ENCODE measurements around the gene CCDC186.

DNA sequence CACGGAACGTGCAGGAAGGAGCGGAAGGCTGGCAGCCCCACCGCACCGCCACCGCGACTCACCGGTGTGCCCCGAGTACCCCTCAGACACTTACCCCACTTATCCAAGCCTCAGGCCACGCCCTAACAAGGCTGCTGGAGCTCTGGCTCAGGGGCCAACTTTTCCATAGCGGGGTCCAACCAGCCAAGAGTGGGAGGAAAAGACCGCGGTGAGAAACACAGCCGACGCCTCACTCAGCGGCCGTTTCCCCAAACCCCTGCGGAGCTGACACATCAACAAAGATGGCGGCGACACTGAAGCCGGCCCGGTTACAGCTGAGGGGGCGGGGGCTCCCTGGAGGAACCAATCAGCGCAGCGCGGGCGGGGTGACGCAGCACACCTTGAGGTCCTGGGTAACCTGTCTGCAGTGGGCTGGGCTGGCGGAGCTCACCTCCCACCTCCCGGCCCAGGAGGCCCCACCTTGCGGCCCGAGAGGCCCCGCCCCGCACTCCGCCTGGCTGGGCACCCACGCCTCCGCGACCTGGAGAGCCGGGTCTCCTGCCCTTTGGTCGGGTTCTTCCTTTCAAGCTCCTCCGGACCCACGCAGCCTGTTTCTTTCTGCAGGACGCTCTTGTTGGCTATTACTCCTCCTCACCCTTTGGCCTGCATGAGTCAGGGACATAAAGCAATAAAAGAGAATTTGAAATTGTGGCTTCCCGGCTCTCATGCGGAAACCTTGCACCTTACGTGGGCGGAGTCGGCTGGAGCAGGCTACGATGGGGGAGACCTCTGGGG is at the start of gene CCDC186:
- TF ChIP-seq, protein P1, sequence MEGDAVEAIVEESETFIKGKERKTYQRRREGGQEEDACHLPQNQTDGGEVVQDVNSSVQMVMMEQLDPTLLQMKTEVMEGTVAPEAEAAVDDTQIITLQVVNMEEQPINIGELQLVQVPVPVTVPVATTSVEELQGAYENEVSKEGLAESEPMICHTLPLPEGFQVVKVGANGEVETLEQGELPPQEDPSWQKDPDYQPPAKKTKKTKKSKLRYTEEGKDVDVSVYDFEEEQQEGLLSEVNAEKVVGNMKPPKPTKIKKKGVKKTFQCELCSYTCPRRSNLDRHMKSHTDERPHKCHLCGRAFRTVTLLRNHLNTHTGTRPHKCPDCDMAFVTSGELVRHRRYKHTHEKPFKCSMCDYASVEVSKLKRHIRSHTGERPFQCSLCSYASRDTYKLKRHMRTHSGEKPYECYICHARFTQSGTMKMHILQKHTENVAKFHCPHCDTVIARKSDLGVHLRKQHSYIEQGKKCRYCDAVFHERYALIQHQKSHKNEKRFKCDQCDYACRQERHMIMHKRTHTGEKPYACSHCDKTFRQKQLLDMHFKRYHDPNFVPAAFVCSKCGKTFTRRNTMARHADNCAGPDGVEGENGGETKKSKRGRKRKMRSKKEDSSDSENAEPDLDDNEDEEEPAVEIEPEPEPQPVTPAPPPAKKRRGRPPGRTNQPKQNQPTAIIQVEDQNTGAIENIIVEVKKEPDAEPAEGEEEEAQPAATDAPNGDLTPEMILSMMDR (IDR thresholded peaks at IDR 0.05; ENCODE audit: control extremely low read depth in 1 of 3, insufficient read depth in 1 of 3, low read depth in 1 of 3, low read length in 3 of 3), result no peak
- peak; percentile 96 for TF ChIP-seq YY1 (IDR thresholded peaks at IDR 0.05; ENCODE audit: low read depth, low read length)
- TF ChIP-seq POLR2A (IDR thresholded peaks at IDR 0.05; ENCODE audit: control extremely low read depth in 1 of 2, low read depth in 2 of 2, low read length in 2 of 2), result peak; percentile 46 to 82
- peak; percentile 64; the same call in 1 of the 2 replicates for TF ChIP-seq POLR2AphosphoS5 (IDR thresholded peaks at IDR 0.05; ENCODE audit: low read depth, low read length)
